GM13976 (cell line): ENCODE data around the gene SH2D2A.
A peak's percentile ranks its signal among the peaks of the same experiment; 100 is the strongest.

Source experiments
- DNase-seq: peaks from one replicate; pipeline ENCODE4 v3.0.0; 2012; ENCODE audit warnings: low spot score
- CTCF ChIP-seq: IDR thresholded peaks from 2 replicates; pipeline ENCODE4 v1.5.1; 2012; ENCODE audit warnings: borderline replicate concordance, mild to moderate bottlenecking; ENCODE audit not compliant: insufficient read depth; ENCODE audit errors: extremely low read depth, missing control alignments, control extremely low read depth
- in situ Hi-C: fragments of 300-500 bp; cut with MboI; formaldehyde crosslinking; loops from one replicate; pipeline ENCODE4 v1.12.0; 2022; ENCODE audit warnings: low sequenced_read_pairs, mixed read lengths, inconsistent platforms; ENCODE audit not compliant: unreplicated experiment

Gene SH2D2A

DNA sequence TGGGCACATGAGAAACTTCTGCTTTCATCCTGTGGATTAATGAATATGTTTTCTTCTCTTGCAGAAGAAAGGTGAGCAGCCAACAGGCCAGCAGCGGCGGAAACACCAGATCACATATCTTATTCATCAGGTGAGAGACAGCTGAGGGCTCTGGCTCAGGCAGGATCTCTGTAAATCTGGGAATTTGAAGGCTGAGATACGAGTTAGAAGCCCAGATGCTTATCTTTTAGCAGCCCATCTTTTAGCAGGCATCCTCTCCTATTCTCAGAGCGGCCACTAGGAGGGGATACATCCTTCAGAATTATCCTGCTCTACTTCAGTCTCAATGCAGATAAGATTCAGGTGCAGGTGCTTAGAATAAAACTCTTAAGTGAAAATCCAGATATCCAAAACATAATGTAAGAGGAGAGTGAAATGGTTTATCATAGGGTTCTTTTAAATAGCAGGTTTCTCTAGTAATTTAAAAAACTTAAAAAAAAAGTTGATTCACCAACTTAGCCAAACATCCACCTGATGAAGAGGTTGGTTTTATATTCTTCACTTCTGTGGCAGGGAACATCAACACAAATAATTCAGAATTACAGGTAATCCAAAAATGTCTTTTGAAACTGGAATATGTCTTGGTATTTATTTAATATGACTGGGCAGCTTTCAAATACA lies 19.3 kb downstream of the SH2D2A start:
- peak; percentile 56 for TF ChIP-seq CTCF
- in situ Hi-C loops = no loop called here
- DNase-seq = peak; percentile 65

DNA sequence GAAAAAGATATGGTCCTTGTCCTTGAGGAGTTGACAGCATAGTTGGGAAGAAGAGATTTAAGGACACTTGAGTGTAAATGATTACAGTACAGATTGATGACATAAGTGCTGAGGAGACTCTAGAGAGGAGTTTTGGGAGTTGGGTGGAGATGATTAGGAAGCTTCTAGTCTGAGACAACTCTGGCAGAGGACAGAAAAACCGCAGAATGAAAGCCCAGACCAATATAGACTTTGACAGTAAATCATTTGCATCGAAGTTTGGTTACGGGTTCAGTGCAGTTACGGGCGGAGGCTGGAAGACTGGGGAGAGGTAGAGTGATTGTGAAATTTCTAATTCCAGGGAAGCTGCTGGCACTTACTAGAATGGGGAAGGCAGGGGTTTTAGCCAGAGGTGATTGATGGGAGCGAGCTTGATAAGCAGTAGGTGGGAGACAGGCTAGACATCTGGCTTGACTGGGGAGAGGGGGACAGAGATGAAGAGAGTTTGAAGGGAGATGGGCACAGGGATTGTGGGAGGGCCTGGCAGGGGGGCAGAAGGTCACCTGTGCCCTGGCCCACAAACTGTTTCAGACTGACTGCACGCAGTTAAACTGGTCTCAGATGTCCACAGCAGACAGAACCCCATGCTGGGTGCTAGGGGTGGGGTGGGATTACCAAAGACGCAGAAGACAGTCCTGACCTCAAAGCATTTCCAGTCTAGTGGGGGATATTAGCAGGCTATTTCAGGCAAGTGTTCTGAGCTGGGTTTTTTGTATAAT lies 20.1 kb downstream of the SH2D2A start:
- no peak for DNase-seq
- no peak for TF ChIP-seq CTCF

GRCh38 chr1:156795787-156796186 lies 20.9 kb downstream of the SH2D2A start:
- in situ Hi-C loops = no loop called here
- no peak for TF ChIP-seq CTCF
- DNase-seq = no peak

More for the DNA sequence above, 20.1 kb downstream of the SH2D2A start:
- in situ Hi-C loops = no loop called here

DNA sequence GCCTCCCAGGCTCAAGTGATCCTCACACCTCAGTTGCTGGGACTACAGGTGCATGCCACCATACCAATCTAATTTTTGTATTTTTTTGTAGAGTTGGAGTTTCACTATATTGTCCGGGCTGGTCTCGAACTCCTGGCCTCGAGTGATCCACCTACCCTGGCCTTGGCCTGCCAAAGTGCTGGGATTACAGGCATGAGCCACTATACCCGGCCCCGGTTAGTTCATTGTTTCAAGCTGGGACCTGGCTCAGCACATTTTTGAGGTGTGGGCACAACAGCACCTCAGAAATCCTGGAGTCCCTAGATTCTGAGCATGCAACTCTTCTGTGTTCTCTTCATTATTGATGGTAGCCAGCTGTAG lies 21.3 kb downstream of the SH2D2A start:
- in situ Hi-C loops = no loop called here
- TF ChIP-seq CTCF = no peak
- no peak for DNase-seq

DNA sequence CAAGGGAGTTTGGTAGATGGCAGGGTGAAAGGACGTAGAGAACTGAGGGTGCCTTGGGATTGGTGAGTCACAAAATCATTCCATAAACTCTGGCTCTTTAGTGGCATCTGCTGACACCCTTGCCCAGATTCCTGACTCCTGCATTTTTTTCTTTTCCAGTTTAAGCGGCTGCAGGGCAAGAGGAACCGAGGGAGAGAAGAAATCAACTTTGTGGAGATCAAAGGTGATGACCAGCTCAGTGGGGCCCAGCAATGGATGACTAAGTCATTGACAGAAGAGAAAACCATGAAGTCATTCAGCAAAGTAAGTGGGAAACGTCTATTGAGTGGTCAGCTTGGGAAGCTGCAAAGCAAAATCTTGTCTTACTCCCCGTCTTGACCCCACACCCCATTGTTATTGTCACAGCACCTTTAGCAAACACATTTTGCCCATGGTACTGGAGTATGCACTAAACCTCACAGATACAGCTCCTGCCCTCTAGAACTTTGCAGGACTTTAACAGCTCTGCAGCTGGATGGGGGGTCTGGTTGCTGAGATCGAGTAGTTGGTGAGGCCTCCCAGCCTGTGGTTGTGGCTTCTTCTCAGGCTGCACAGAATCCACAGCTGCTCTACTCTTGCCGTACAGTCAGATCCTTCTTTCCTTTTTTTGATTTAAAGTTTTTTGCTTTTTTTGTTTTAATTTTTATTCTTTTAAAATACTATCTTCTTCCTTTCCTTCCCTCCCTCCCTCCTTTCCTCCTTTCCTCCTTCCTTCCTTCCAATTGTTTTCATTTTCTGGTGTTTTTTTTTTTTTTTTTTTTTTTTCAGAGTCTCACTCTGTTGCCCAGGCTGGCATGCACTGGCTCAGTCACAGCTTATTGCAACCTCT lies 21.9 kb downstream of the SH2D2A start:
- in situ Hi-C loops = no loop called here
- DNase-seq = no peak
- no peak for TF ChIP-seq CTCF

GRCh38 chr1:156789621-156790318 lies 26.9 kb downstream of the SH2D2A start:
- no peak for TF ChIP-seq CTCF
- in situ Hi-C loops = no loop called here
- no peak for DNase-seq
